GM20000 (cell line): ENCODE measurements around the gene KAZN.

Experiments used
- DNase-seq: peaks from one replicate; pipeline ENCODE4 v3.0.0; 2012; ENCODE audit warnings: low spot score
- CTCF ChIP-seq: IDR thresholded peaks from 2 replicates; pipeline ENCODE4 v1.5.1; 2012; ENCODE audit warnings: mild to moderate bottlenecking, control low read depth; ENCODE audit errors: extremely low read depth, missing control alignments

KAZN gene

GRCh38 chr1:14666373-14666772, 67.9 kb downstream of the KAZN start:
- TF ChIP-seq CTCF = no peak
- no peak for DNase-seq

GRCh38 chr1:14666962-14667650, 68.6 kb downstream of the KAZN start:
- TF ChIP-seq CTCF = no peak

GRCh38 chr1:14667651-14667984, 69.1 kb downstream of the KAZN start:
- TF ChIP-seq CTCF = no peak
- no peak for DNase-seq

More at GRCh38 chr1:14666962-14667650, 68.6 kb downstream of the KAZN start:
- no peak for DNase-seq

- DNase-seq = no peak
- TF ChIP-seq CTCF = no peak
Observed at GRCh38 chr1:14668538-14668937, 70.1 kb downstream of the KAZN start.

- DNase-seq = peak; percentile 16
Observed at GRCh38 chr1:14672005-14672404, 73.5 kb downstream of the KAZN start.

GRCh38 chr1:14674030-14674429, 75.5 kb downstream of the KAZN start:
- TF ChIP-seq CTCF = no peak
- no peak for DNase-seq

More at GRCh38 chr1:14672005-14672404, 73.5 kb downstream of the KAZN start:
- no peak for TF ChIP-seq CTCF

- no peak for TF ChIP-seq CTCF
- no peak for DNase-seq
Observed at GRCh38 chr1:14676400-14676799, 77.9 kb downstream of the KAZN start.
